Heart right ventricle (tissue), 16 donors: ENCODE data around the gene FLNB. TPM values are rescaled to one million over a fixed set of nuclear protein-coding genes. Genes with fewer than 3 reads are reported as not detected.
A peak's percentile ranks its signal among the peaks of the same experiment; 100 is the strongest.

Experiments
- ATAC-seq, 8 donors: fragments of 200-7000 bp; cut with Tn5 transposase; one replicate each; pipeline ENCODE4 v1.9.1; 2020; ENCODE audit warnings: mild to moderate bottlenecking in 8 of 8, moderate library complexity in 8 of 8, moderate number of reproducible peaks in 1 of 8
- DNase-seq, 2 donors: peaks; one replicate each; pipeline ENCODE4 v3.0.0-alpha.2; 2020
- H3K27ac ChIP-seq, 10 donors: fragments of 200-600 bp; sonication (generic) in 2 of 10; one replicate each; pipeline versions ENCODE4 v1.5.0 to v1.8.0; 2020 to 2022; ENCODE audit warnings: mild to moderate bottlenecking in 3 of 10
- H3K27me3 ChIP-seq, 7 donors: fragments of 200-600 bp; one replicate each; pipeline ENCODE4 v1.8.0; 2021 to 2022; ENCODE audit warnings: mild to moderate bottlenecking in 2 of 7
- H3K36me3 ChIP-seq, 9 donors: fragments of 200-600 bp; sonication (generic) in 1 of 9; one replicate each; pipeline versions ENCODE4 v1.5.0 to v1.8.0; 2020 to 2022; ENCODE audit warnings: mild to moderate bottlenecking in 2 of 9
- H3K4me1 ChIP-seq, 9 donors: fragments of 200-600 bp; sonication (generic) in 1 of 9; one replicate each; pipeline versions ENCODE4 v1.5.0 to v1.8.0; 2020 to 2022; ENCODE audit warnings: mild to moderate bottlenecking in 4 of 9
- H3K4me3 ChIP-seq, 10 donors: fragments of 200-600 bp; sonication (generic) in 2 of 10; one replicate each; pipeline versions ENCODE4 v1.5.0 to v1.8.0; 2020 to 2022; ENCODE audit warnings: mild to moderate bottlenecking in 7 of 10, moderate library complexity in 2 of 10
- H3K9me3 ChIP-seq, 11 donors: fragments of 200-600 bp in 10 of 11; sonication (generic) in 2 of 11; one replicate each; pipeline versions ENCODE4 v1.5.0 to v1.8.0; 2013 to 2022; ENCODE audit warnings: mild to moderate bottlenecking in 2 of 11, control low read depth in 1 of 11, moderate library complexity in 1 of 11
- WGBS, 2 donors: extraction: QIAGEN DNeasy Blood & Tissue Kit; methylation state at CpG; one replicate each; pipeline ENCODE4 v1.1.7; 2013; ENCODE audit warnings: inconsistent platforms in 1 of 2; 5-methylcytosine and 5-hydroxymethylcytosine counted together
- intact Hi-C, 10 donors: fragments of 100-400 bp; cut with DNase I; formaldehyde crosslinking; loops; one replicate each; pipeline versions ENCODE4 v1.11.1 to v1.14.2; 2022
- polyA plus RNA-seq, 2 donors: library from polyadenylated mRNA; stranded (reverse); fragments of 200-250 nt; gene quantifications; one replicate each; pipeline ENCODE4 v1.2.3, GENCODE V29; 2013
- total RNA-seq, 10 donors: library from RNA; stranded (reverse); fragmentation: NEBNext Ultra II Directional in 3 of 10; extraction: Animal tissue kit (Norgen Biotek cat#: 25700) in 3 of 10; gene quantifications; one replicate each; pipeline versions ENCODE4 v1.2.1 to v1.2.4, GENCODE V29; 2021 to 2023
- TF ChIP-seq, protein P1 (sequence below), 9 donors: fragments of 200-600 bp; sonication (generic) in 2 of 9; IDR thresholded peaks; one replicate each; pipeline versions ENCODE4 v1.5.0 to v1.8.0; 2021 to 2022; ENCODE audit warnings: antibody characterized with exemption in 9 of 9, mild to moderate bottlenecking in 5 of 9, moderate library complexity in 1 of 9
- donor health status: Arrhythmogenic right ventricular cardiomyopathy.
- donor health status: ischemic (EF 13 %, LVEDD 7.1; RV severe dilation, severe dysfunction).
- donor health status: healthy with polysubstance abuse.
- donor health status: DM: no; HTN: yes; CAD: no.
- donor health status: DM: no; HTN: no; CAD: no.
- donor health status: ischemic (EF 25% LVEDD 6.9; RV normal size, moderate dysfunction).
- donor health status: ischemic (EF 25% LVEDD 5.7; RV mildly dilated, moderate dysfunction).
- donor health status: healthy.
- donor health status: DM: yes; HTN: yes; CAD: no.
- donor health status: Ischemic cardiomyopathy.
- donor health status: ischemic (EF 35%, LVEDD 5.7; RV mildly dilated, moderate dysfunction).
- donor health status: nonischemic (EF 11% LVEDD 7.7; RV severe dilation, severe dysfunction).
- donor health status: DM: yes; HTN: yes; CAD: no.
- donor health status: PGD.
- donor health status: ischemic (EF 29% LVEDD 5.4; RV normal size, mild dysfunction).
- donor health status: nonischemic (EF 23%, LVEDD 6.1; RV moderate dilation, normal function).

FLNB gene
- total and polyA plus RNA-seq, 12 donors: 27.4 to 65.3 (median 38.6) TPM

- Histone ChIP-seq H3K27ac (no peak overlapping the region), H3K9me3 (no peaks in the 10 kb centered on the region), H3K4me3 (peak overlapping the region in 1 of 10 donors; percentile 54), H3K36me3 (no peaks in the 10 kb centered on the region), H3K4me1 (peaks cover 14 to 44% (median 36%) of the 10 kb centered on the region in 9 donors), H3K27me3 (peaks cover 0 to 7% (median 0%) of the 10 kb centered on the region in 7 donors)
- TF ChIP-seq, protein P1, sequence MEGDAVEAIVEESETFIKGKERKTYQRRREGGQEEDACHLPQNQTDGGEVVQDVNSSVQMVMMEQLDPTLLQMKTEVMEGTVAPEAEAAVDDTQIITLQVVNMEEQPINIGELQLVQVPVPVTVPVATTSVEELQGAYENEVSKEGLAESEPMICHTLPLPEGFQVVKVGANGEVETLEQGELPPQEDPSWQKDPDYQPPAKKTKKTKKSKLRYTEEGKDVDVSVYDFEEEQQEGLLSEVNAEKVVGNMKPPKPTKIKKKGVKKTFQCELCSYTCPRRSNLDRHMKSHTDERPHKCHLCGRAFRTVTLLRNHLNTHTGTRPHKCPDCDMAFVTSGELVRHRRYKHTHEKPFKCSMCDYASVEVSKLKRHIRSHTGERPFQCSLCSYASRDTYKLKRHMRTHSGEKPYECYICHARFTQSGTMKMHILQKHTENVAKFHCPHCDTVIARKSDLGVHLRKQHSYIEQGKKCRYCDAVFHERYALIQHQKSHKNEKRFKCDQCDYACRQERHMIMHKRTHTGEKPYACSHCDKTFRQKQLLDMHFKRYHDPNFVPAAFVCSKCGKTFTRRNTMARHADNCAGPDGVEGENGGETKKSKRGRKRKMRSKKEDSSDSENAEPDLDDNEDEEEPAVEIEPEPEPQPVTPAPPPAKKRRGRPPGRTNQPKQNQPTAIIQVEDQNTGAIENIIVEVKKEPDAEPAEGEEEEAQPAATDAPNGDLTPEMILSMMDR (IDR thresholded peaks at IDR 0.05): no peak
- intact Hi-C loops: loop anchor here in 3 of 10 donors (5.0 kb wide), 2 partner anchors 171 to 239 kb away; partner anchors contain the start of gene FLNB (in 2 of the 3)
- 82 to 84% methylated on average over 17 of the region's 17 CpGs for WGBS, 2 donors
- ATAC-seq (no peak), DNase-seq (no peak)
Measured at GRCh38 chr3:58178528-58179234, 170.5 kb downstream of the FLNB start.

DNA sequence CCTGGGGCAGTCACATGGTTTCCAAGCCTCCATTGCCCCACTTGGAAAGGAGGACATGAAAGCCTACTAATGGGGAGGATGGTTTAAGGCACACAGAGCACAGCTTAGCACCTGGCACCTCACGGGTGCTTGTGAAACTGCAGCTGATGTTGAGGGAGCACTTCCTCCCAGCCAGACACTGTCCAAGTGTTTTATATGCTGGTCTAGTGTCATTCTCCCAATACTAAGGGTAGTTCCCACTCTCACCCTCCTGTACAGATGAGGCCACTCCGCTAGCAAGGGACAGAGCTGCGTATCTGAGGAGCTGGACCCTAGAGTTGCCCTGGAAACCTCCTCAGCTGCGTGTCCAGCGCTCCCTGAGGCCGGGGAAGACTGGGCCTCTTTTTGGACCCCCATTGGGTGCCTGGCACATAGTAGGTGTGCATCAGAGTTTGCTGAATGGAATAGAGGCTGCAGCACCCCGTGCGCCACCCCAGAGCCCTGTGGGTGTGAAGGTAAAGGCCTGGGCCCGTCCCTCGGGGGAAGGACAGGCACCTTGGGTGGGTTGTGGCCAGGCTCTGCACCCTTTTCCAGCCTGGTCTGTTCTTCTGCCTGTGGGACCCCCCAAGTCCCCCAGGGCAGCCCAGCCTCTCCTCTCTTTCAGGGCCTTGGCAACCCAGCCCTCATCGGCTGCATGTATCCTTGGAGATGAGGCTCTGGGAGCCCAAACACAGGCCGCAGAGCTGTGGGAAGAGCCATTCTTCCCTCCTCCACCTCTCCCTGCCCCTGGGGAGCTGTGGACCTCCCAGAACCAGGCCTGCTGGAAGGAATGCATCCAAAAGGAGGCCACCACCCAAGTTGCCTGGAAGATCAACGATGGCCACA is 171.2 kb downstream of the FLNB start:
- no peak overlapping the region for H3K27ac ChIP-seq
- ATAC-seq: no peak
- no peak overlapping the region for H3K4me3 ChIP-seq
- TF ChIP-seq, protein P1 (IDR thresholded peaks at IDR 0.05): no peak
- H3K9me3 ChIP-seq: no peaks in the 10 kb centered on the region
- peaks cover 0 to 7% (median 0%) of the 10 kb centered on the region in 7 donors for H3K27me3 ChIP-seq
- 85 to 88% methylated on average over 13 of the region's 13 CpGs for WGBS, 2 donors
- intact Hi-C loops: loop anchor here in 8 of 10 donors (5.0 to 10.0 kb wide), 5 partner anchors 55 to 355 kb away; partner anchors contain the start of genes FLNB (in 2 of the 8), ABHD6 (in 1 of the 8) and ACOX2 (in 1 of the 8)
- H3K4me1 ChIP-seq: peaks cover 14 to 37% (median 28%) of the 10 kb centered on the region in 9 donors
- H3K36me3 ChIP-seq: no peaks in the 10 kb centered on the region
- DNase-seq: no peak

GRCh38 chr3:58180099-58180880 is 172.1 kb downstream of the FLNB start:
- intact Hi-C loops: loop anchor here in 7 of 10 donors (10.0 kb wide), 3 partner anchors 55 to 355 kb away; partner anchors contain the start of genes ABHD6 (in 1 of the 7) and ACOX2 (in 1 of the 7)
- WGBS, 2 donors: 89 to 92% methylated on average over 12 of the region's 12 CpGs
- TF ChIP-seq, protein P1 (IDR thresholded peaks at IDR 0.05): no peak
- H3K27me3 ChIP-seq: peaks cover 0 to 7% (median 0%) of the 10 kb centered on the region in 7 donors
- H3K36me3 ChIP-seq: no peaks in the 10 kb centered on the region
- H3K4me3 ChIP-seq: no peak overlapping the region
- no peak overlapping the region for H3K27ac ChIP-seq
- DNase-seq: no peak
- no peak for ATAC-seq
- peaks cover 12 to 28% (median 20%) of the 10 kb centered on the region in 9 donors for H3K4me1 ChIP-seq
- H3K9me3 ChIP-seq: no peaks in the 10 kb centered on the region
